GM18502 (cell line): Measurements from ENCODE around the gene HLCS.

ENCODE experiments used
- ATAC-seq: cut with Tn5 transposase; IDR thresholded peaks from one replicate; pipeline ENCODE4 v1.9.1; 2021; ENCODE audit warnings: mild to moderate bottlenecking; ENCODE audit not compliant: unreplicated experiment, poor library complexity

HLCS gene

GRCh38 chr21:36987845-36988244 lies 21.4 kb upstream of the HLCS start:
- ATAC-seq: no peak

GRCh38 chr21:36985751-36986594 lies 19.5 kb upstream of the HLCS start:
- no peak for ATAC-seq

- no peak for ATAC-seq
Observed at GRCh38 chr21:36981977-36982700, 15.7 kb upstream of the HLCS start.

GRCh38 chr21:36981049-36981391 lies 14.6 kb upstream of the HLCS start:
- no peak for ATAC-seq

GRCh38 chr21:36980280-36981048 lies 14.0 kb upstream of the HLCS start:
- no peak for ATAC-seq

GRCh38 chr21:36976882-36977651 lies 10.6 kb upstream of the HLCS start:
- peak; percentile 56 for ATAC-seq

GRCh38 chr21:36976228-36976861 lies 9.9 kb upstream of the HLCS start:
- no peak for ATAC-seq

GRCh38 chr21:36974851-36975192 lies 8.4 kb upstream of the HLCS start:
- ATAC-seq: no peak

GRCh38 chr21:36973986-36974850 lies 7.7 kb upstream of the HLCS start:
- no peak for ATAC-seq

GRCh38 chr21:36968976-36969375 lies 2.5 kb upstream of the HLCS start:
- no peak for ATAC-seq

GRCh38 chr21:36968414-36968813 lies 1.9 kb upstream of the HLCS start:
- no peak for ATAC-seq

GRCh38 chr21:36966821-36967768 lies 626 bp upstream of the HLCS start:
- peak; percentile 30 for ATAC-seq

GRCh38 chr21:36965720-36966065 lies 776 bp downstream of the HLCS start:
- no peak for ATAC-seq

- no peak for ATAC-seq
Observed at GRCh38 chr21:36964827-36965719, 1.4 kb downstream of the HLCS start.

- ATAC-seq: no peak
Observed at GRCh38 chr21:36964398-36964797, 2.1 kb downstream of the HLCS start.

- ATAC-seq: no peak
Observed at GRCh38 chr21:36962098-36962780, 4.2 kb downstream of the HLCS start.
